Endothelial cell (in vitro differentiated cells): ENCODE results near the gene MSN. TPM values are rescaled to one million over a fixed set of nuclear protein-coding genes. Genes with fewer than 3 reads are reported as not detected.

ENCODE experiments used
- DNase-seq: peaks from one replicate; pipeline ENCODE4 v3.0.0; 2021; ENCODE audit warnings: low spot score
- H3K27ac Mint-ChIP-seq: one replicate; pipeline ENCODE4 v1.8.0; 2021; ENCODE audit warnings: mixed read lengths, inconsistent platforms; ENCODE audit not compliant: unreplicated experiment
- H3K27me3 Mint-ChIP-seq: one replicate; pipeline ENCODE4 v1.8.0; 2021; ENCODE audit warnings: mild to moderate bottlenecking, moderate library complexity, mixed read lengths, inconsistent platforms; ENCODE audit not compliant: unreplicated experiment
- H3K36me3 Mint-ChIP-seq: one replicate; pipeline ENCODE4 v1.8.0; 2021; ENCODE audit warnings: mild to moderate bottlenecking, low read depth, mixed read lengths, inconsistent platforms; ENCODE audit not compliant: unreplicated experiment
- H3K4me1 Mint-ChIP-seq: one replicate; pipeline ENCODE4 v1.8.0; 2021; ENCODE audit warnings: mild to moderate bottlenecking, mixed read lengths, inconsistent platforms; ENCODE audit not compliant: unreplicated experiment
- H3K4me3 Mint-ChIP-seq: one replicate; pipeline ENCODE4 v1.8.0; 2021; ENCODE audit warnings: mild to moderate bottlenecking, mixed read lengths, inconsistent platforms; ENCODE audit not compliant: unreplicated experiment
- H3K9me3 Mint-ChIP-seq: one replicate; pipeline ENCODE4 v1.8.0; 2021; ENCODE audit warnings: mixed read lengths, inconsistent platforms; ENCODE audit not compliant: unreplicated experiment
- total RNA-seq: library from RNA; stranded (reverse); fragmentation: NEBNext Ultra II Directional; extraction: Animal tissue kit (Norgen Biotek cat#: 25700); gene quantifications from one replicate; pipeline ENCODE4 v1.2.1, GENCODE V29; 2021; ENCODE audit not compliant: unreplicated experiment
- TF ChIP-seq, protein P1 (sequence below): fragments of 200-600 bp; sonication (generic); IDR thresholded peaks from one replicate; pipeline ENCODE4 v1.5.0; 2021; ENCODE audit warnings: antibody characterized with exemption; ENCODE audit not compliant: unreplicated experiment

Gene MSN
- total RNA-seq, 1 donor from 2014 or later: 590 TPM

DNA sequence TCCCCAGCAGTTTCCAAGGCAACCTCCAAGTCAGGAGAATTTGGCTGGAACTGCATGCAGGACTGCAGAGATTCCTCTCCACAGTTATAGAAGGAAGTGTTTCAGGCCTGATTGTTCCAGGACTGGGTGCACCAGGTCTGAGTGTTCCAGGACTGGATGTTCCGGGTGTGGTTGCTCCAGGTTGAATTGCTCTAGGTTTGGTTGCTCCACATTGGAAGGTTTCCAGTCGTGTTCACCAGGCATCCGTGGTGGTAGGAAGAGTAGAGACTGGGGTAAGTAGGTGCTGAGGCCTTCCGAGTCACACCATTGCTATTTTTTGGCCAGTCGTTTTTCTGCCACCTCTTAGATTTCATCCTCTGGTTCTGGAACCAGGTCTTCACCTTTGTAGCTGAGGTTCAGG is 105.4 kb downstream of the MSN start:
- no peaks in the 10 kb centered on the region for H3K36me3 Mint-ChIP-seq
- no peak overlapping the region for H3K4me3 Mint-ChIP-seq
- H3K9me3 Mint-ChIP-seq: no peaks in the 10 kb centered on the region
- TF ChIP-seq, protein P1, sequence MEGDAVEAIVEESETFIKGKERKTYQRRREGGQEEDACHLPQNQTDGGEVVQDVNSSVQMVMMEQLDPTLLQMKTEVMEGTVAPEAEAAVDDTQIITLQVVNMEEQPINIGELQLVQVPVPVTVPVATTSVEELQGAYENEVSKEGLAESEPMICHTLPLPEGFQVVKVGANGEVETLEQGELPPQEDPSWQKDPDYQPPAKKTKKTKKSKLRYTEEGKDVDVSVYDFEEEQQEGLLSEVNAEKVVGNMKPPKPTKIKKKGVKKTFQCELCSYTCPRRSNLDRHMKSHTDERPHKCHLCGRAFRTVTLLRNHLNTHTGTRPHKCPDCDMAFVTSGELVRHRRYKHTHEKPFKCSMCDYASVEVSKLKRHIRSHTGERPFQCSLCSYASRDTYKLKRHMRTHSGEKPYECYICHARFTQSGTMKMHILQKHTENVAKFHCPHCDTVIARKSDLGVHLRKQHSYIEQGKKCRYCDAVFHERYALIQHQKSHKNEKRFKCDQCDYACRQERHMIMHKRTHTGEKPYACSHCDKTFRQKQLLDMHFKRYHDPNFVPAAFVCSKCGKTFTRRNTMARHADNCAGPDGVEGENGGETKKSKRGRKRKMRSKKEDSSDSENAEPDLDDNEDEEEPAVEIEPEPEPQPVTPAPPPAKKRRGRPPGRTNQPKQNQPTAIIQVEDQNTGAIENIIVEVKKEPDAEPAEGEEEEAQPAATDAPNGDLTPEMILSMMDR: no peak
- no peak for DNase-seq
- no peaks in the 10 kb centered on the region for H3K27me3 Mint-ChIP-seq
- H3K4me1 Mint-ChIP-seq: peaks cover 6% of the 10 kb centered on the region
- H3K27ac Mint-ChIP-seq: no peak overlapping the region

DNA sequence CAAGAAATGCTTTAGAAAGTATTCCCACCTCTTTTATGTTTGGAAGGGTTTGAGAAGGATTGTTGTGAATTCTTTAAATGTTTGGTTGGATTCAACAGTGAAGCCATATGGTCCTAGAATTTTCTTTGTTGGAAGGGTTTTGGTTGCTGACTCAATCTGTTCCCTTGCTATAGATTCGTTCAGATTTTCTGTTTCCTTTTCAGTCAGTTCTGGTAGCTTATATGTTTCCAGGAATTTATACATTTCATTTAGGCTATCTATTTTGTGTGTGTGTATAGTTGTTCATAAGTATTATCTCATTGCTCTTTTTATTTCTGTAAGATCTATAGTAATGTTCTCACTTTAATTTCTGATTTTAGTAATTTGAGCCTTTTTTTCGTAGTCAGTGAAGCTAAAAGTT is 114.4 kb downstream of the MSN start:
- H3K27me3 Mint-ChIP-seq: no peaks in the 10 kb centered on the region
- no peak overlapping the region for H3K27ac Mint-ChIP-seq
- H3K9me3 Mint-ChIP-seq: no peaks in the 10 kb centered on the region
- TF ChIP-seq, protein P1: no peak
- no peak overlapping the region for H3K4me3 Mint-ChIP-seq
- peaks cover 2% of the 10 kb centered on the region for H3K4me1 Mint-ChIP-seq
- H3K36me3 Mint-ChIP-seq: no peaks in the 10 kb centered on the region
- no peak for DNase-seq

DNA sequence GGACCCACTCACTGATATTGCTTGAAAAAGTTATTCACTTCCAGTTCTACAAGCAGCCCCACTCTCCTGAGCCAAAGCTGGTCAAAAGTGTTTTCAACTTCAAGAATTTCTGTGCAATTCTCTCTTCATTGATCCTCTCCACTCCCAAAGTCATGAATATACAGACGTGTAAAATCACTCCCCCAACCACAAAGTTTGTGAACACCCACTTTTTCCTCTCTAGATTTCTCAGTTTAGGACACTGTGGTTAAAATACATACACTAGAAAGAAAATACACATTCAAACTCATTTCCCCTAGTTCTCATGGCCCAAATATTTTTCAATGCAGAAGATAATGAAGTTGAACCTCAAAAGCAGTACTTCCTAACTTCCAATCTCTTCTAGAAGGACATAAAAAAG is 116.3 kb downstream of the MSN start:
- Mint-ChIP-seq H3K27me3 (no peaks in the 10 kb centered on the region), H3K4me1 (peaks cover 2% of the 10 kb centered on the region), H3K9me3 (no peaks in the 10 kb centered on the region), H3K4me3 (no peak overlapping the region), H3K36me3 (no peaks in the 10 kb centered on the region), H3K27ac (no peak overlapping the region)
- no peak for DNase-seq
- TF ChIP-seq, protein P1: no peak

Other genes starting within 250 kb of the MSN start
- gene LAS1L, start 132.9 kb upstream of the MSN start, total RNA-seq: 32.8 TPM